CD4-positive, alpha-beta T cell treated with Interleukin-10 for 1 hour (primary cell): ENCODE measurements around the gene GXYLT2.
"Not testable (repeated sequence)": the region's sequence is repeated elsewhere in the genome, so short reads cannot be mapped to it uniquely, and the experiment has no call there.

ENCODE experiments used
- DNase-seq: peaks from one replicate; pipeline ENCODE4 v3.0.0-alpha.2; 2020

GXYLT2 gene

GRCh38 chr3:72976281-72976741 is 88.5 kb downstream of the GXYLT2 start:
- DNase-seq = no peak

GRCh38 chr3:72977060-72977808 is 89.4 kb downstream of the GXYLT2 start:
- peak; percentile 23 for DNase-seq

GRCh38 chr3:72982609-72983366 is 94.9 kb downstream of the GXYLT2 start:
- DNase-seq = no peak

- DNase-seq = no peak
Observed at GRCh38 chr3:72985576-72985975, 97.7 kb downstream of the GXYLT2 start.

GRCh38 chr3:72990701-72991395 is 103.0 kb downstream of the GXYLT2 start:
- DNase-seq = no peak

- DNase-seq = no peak
Observed at GRCh38 chr3:72991522-72991921, 103.7 kb downstream of the GXYLT2 start.

GRCh38 chr3:72993391-72993790 is 105.5 kb downstream of the GXYLT2 start:
- DNase-seq = no peak

- no peak for DNase-seq
Observed at GRCh38 chr3:72995337-72995736, 107.5 kb downstream of the GXYLT2 start.

GRCh38 chr3:72996121-72996472 is 108.3 kb downstream of the GXYLT2 start:
- no peak for DNase-seq

- peak; percentile 93 for DNase-seq
Observed at GRCh38 chr3:72996473-72997333, 108.9 kb downstream of the GXYLT2 start, which contains the start of gene PPP4R2. TSS of gene PPP4R2 (plus strand) at chr3:72996811. CDS start at chr3:72997038, 227 bp downstream.

GRCh38 chr3:72997421-72997961 is 109.6 kb downstream of the GXYLT2 start:
- DNase-seq = peak; percentile 64

- no peak for DNase-seq
Observed at GRCh38 chr3:72998466-72998865, 110.6 kb downstream of the GXYLT2 start.

- peak; percentile 39 for DNase-seq
Observed at GRCh38 chr3:72999951-73000350, 112.1 kb downstream of the GXYLT2 start.

GRCh38 chr3:73003050-73003449 is 115.2 kb downstream of the GXYLT2 start:
- not testable (repeated sequence) for DNase-seq

- DNase-seq = no peak
Observed at GRCh38 chr3:73004316-73004715, 116.5 kb downstream of the GXYLT2 start.

- no peak for DNase-seq
Observed at GRCh38 chr3:73007992-73008712, 120.3 kb downstream of the GXYLT2 start.

GRCh38 chr3:73009008-73009407 is 121.2 kb downstream of the GXYLT2 start:
- no peak for DNase-seq

- no peak for DNase-seq
Observed at GRCh38 chr3:73009750-73010149, 121.9 kb downstream of the GXYLT2 start.

- DNase-seq = no peak
Observed at GRCh38 chr3:73010158-73010557, 122.3 kb downstream of the GXYLT2 start.

GRCh38 chr3:73018298-73018697 is 130.5 kb downstream of the GXYLT2 start:
- DNase-seq = no peak

- no peak for DNase-seq
Observed at GRCh38 chr3:73018790-73019441, 131.1 kb downstream of the GXYLT2 start.
